IMR-90 (cell line): Measurements from ENCODE around the gene RIF1.

Source experiments
- CTCF ChIP-seq: conservative IDR thresholded peaks from 2 replicates; pipeline ENCODE4 v1.5.1; 2012; ENCODE audit warnings: mild to moderate bottlenecking, low read depth, low read length, improper control_type of control experiment
- MAZ ChIP-seq: IDR thresholded peaks from 2 replicates; pipeline ENCODE4 v1.6.1; 2012; ENCODE audit warnings: low read depth, mild to moderate bottlenecking, low read length, improper control_type of control experiment, moderate library complexity, borderline replicate concordance
- POLR2A ChIP-seq: IDR thresholded peaks from 2 replicates; pipeline ENCODE4 v1.6.1; 2012; ENCODE audit warnings: mild to moderate bottlenecking, low read depth, low read length

- TF ChIP-seq CTCF (no peak), MAZ (no peak), POLR2A (no peak)
Observed at GRCh38 chr2:151439127-151439526, 29.4 kb downstream of the RIF1 start.
